ENCODE measurements around the gene AGXT. TPM values are rescaled to one million over a fixed set of nuclear protein-coding genes. Genes with fewer than 3 reads are reported as not detected.

Gene AGXT
- total RNA-seq, 1 experiment from 2014 or later: 0.20 TPM

DNA sequence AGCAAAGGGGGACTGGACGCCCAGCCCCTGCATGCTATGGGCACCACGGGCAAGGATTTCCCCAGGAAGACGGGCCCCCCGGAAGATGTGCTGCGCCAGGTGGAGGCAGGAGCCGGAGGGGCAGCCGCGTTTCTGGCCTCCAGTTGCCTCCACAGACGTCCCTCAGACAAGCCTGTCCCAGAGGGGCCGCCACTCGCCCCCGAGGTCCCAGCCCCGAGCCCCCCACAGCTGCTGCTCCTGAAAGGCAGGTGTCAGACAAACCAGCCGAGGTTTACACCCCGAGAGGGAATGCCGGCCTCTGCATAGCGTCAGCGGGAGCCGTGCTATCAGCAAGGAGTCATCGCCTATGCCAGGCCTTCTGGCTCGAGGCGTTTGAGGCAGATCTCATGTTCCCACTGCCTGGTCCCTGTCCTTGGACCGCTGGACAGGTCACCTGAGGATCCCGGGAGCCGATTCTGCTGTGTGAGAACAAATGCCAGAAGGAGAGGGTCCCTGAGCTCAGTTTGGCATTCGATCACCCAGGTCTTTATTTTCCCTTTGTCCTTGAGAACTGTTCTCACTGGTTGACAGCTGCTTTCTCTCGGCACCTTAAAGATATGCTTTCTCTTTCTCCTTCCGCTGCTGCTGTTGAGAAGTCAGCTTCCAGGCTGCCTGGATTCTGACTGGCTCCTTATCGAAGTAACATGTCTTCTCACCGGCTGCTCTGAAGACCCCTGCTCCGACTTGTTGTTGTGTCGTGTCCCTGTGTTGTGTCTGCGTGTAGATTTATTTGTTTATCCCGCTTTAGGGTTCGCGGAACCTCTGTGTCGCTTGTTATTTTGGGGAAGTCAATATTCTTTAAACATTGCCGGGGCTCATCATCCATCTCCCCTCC, 58.1 kb downstream of the AGXT start:
- TF ChIP-seq, protein P1, sequence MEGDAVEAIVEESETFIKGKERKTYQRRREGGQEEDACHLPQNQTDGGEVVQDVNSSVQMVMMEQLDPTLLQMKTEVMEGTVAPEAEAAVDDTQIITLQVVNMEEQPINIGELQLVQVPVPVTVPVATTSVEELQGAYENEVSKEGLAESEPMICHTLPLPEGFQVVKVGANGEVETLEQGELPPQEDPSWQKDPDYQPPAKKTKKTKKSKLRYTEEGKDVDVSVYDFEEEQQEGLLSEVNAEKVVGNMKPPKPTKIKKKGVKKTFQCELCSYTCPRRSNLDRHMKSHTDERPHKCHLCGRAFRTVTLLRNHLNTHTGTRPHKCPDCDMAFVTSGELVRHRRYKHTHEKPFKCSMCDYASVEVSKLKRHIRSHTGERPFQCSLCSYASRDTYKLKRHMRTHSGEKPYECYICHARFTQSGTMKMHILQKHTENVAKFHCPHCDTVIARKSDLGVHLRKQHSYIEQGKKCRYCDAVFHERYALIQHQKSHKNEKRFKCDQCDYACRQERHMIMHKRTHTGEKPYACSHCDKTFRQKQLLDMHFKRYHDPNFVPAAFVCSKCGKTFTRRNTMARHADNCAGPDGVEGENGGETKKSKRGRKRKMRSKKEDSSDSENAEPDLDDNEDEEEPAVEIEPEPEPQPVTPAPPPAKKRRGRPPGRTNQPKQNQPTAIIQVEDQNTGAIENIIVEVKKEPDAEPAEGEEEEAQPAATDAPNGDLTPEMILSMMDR (IDR thresholded peaks at IDR 0.05; ENCODE audit: insufficient read depth in 1 of 2, low read depth in 1 of 2, low read length in 1 of 2, severe bottlenecking in 1 of 2, unreplicated experiment in 1 of 2): no peak
- H3K27ac Mint-ChIP-seq (ENCODE audit: unreplicated experiment): no peak overlapping the region
- Histone ChIP-seq H3K27me3 (replicated peaks; ENCODE audit: control insufficient read depth, insufficient read depth, low read length) (no peaks in the 10 kb centered on the region), H3K9me3 (no peaks in the 10 kb centered on the region), H3K36me3 (ENCODE audit: control insufficient read depth, insufficient read depth, low read length) (no peaks in the 10 kb centered on the region), H3K4me1 (no peaks in the 10 kb centered on the region), H3K4me3 (ENCODE audit: low read depth, low read length) (no peak overlapping the region)
- no peaks in the 10 kb centered on the region for H3K9me3 Mint-ChIP-seq (ENCODE audit: unreplicated experiment)
- DNase-seq: peak in 1 of 2 experiments; percentile 34
- CTCF ChIA-PET: interaction anchor here (1.0 kb wide), 1 partner anchor 12 kb away, joined by 3 read pairs; no protein-coding TSS in a partner anchor
- H3K27me3 Mint-ChIP-seq (ENCODE audit: insufficient read depth, unreplicated experiment): peaks cover 4% of the 10 kb centered on the region
- H3K36me3 Mint-ChIP-seq (ENCODE audit: insufficient read depth, unreplicated experiment): no peaks in the 10 kb centered on the region
- no peak overlapping the region for H3K4me3 Mint-ChIP-seq (ENCODE audit: unreplicated experiment)
- no TSS peak for BruUV-seq (replicated peaks)
- no peaks in the 10 kb centered on the region for H3K4me1 Mint-ChIP-seq (ENCODE audit: low read depth, unreplicated experiment)
- intact Hi-C loops (cut with micrococcal nuclease; ENCODE audit: unreplicated experiment): no loop called here
- POLR2A ChIA-PET: no interaction called here

DNA sequence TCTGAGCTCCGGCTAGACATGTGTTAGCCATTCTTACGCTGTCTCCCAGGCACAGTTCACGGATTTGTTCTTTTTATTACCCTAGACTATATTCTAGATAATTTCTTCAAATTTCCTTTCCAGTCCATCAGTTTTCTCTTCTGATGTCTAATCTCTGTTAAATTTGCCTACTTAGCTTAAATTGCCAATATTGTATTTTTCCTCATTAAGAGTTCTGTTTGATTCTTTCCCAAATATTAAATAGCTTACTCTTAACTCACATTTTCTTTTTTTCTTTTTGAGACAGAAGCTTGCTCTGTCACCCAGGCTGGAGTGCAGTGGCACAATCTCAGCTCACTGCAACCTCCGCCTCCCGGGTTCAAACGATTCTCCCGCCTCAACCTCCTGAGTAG, 58.8 kb downstream of the AGXT start:
- peaks cover 4% of the 10 kb centered on the region for H3K27me3 Mint-ChIP-seq (ENCODE audit: insufficient read depth, unreplicated experiment)
- intact Hi-C loops (cut with micrococcal nuclease; ENCODE audit: unreplicated experiment): no loop called here
- H3K27ac Mint-ChIP-seq (ENCODE audit: unreplicated experiment): no peak overlapping the region

DNA sequence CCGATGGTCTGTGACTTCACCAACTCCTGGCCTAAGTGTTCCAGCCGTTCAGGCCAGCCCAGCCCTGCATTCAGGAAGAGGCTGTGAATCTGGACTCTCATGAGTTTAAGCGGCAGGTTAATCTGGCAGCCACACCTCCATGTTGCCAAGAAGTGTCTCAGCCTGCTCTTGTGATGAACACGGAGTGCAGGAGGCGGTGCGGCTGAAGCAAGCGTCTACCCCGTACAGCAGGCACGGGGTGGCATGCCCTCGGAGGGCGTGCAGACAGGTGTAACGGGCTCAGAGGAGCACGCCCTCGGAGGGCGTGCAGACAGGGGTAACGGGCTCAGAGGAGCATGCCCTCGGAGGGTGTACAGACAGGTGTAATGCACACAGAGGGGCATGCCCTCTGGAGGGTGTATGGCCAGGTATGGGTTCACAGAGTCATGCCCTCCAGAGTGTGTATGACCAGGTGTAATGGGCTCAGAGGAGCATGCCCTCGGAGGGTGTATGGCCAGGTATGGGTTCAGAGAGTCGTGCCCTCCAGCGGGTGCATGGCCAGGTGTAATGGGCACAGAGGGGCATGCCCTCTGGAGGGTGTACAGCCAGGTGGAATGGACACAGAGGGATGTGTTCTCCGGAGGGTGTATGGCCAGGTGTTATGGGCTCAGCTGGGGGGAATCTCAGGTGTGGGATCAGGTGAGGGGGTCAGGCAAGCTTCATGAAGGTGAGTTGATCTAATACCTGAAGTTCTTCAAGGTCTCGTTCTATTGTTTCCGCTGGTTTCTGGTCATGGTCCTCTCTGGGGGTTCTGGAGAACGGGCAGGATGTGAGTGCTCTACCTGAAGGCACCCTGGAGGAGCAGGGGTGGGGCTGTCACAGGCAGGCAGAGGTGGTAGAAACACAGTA, 60.1 kb downstream of the AGXT start:
- Histone ChIP-seq H3K36me3 (ENCODE audit: control insufficient read depth, insufficient read depth, low read length) (no peaks in the 10 kb centered on the region), H3K4me3 (ENCODE audit: low read depth, low read length) (no peak overlapping the region), H3K4me1 (no peaks in the 10 kb centered on the region), H3K9me3 (no peaks in the 10 kb centered on the region), H3K27me3 (replicated peaks; ENCODE audit: control insufficient read depth, insufficient read depth, low read length) (no peaks in the 10 kb centered on the region)
- Mint-ChIP-seq H3K4me1 (ENCODE audit: low read depth, unreplicated experiment) (no peaks in the 10 kb centered on the region), H3K9me3 (ENCODE audit: unreplicated experiment) (no peaks in the 10 kb centered on the region), H3K4me3 (ENCODE audit: unreplicated experiment) (no peak overlapping the region), H3K36me3 (ENCODE audit: insufficient read depth, unreplicated experiment) (no peaks in the 10 kb centered on the region), H3K27ac (ENCODE audit: unreplicated experiment) (no peak overlapping the region), H3K27me3 (ENCODE audit: insufficient read depth, unreplicated experiment) (peaks cover 4% of the 10 kb centered on the region)
- intact Hi-C loops (cut with micrococcal nuclease; ENCODE audit: unreplicated experiment): no loop called here
- ChIA-PET CTCF (no interaction called here), POLR2A (no interaction called here)
- no peak for DNase-seq
- TF ChIP-seq, protein P1 (IDR thresholded peaks at IDR 0.05; ENCODE audit: insufficient read depth in 1 of 2, low read depth in 1 of 2, low read length in 1 of 2, severe bottlenecking in 1 of 2, unreplicated experiment in 1 of 2): no peak
- no TSS peak for BruUV-seq (replicated peaks)

More for the DNA sequence above, 58.8 kb downstream of the AGXT start:
- Histone ChIP-seq H3K36me3 (ENCODE audit: control insufficient read depth, insufficient read depth, low read length) (no peaks in the 10 kb centered on the region), H3K4me3 (ENCODE audit: low read depth, low read length) (no peak overlapping the region), H3K27me3 (replicated peaks; ENCODE audit: control insufficient read depth, insufficient read depth, low read length) (no peaks in the 10 kb centered on the region), H3K9me3 (no peaks in the 10 kb centered on the region), H3K4me1 (no peaks in the 10 kb centered on the region)
- H3K36me3 Mint-ChIP-seq (ENCODE audit: insufficient read depth, unreplicated experiment): no peaks in the 10 kb centered on the region
- no peak overlapping the region for H3K4me3 Mint-ChIP-seq (ENCODE audit: unreplicated experiment)
- BruUV-seq (replicated peaks): no TSS peak
- POLR2A ChIA-PET: no interaction called here
- no peaks in the 10 kb centered on the region for H3K9me3 Mint-ChIP-seq (ENCODE audit: unreplicated experiment)
- no peak for DNase-seq
- CTCF ChIA-PET: interaction anchor here (1.0 kb wide), 1 partner anchor 13 kb away, joined by 3 read pairs; no protein-coding TSS in a partner anchor
- H3K4me1 Mint-ChIP-seq (ENCODE audit: low read depth, unreplicated experiment): no peaks in the 10 kb centered on the region
- TF ChIP-seq, protein P1 (IDR thresholded peaks at IDR 0.05; ENCODE audit: insufficient read depth in 1 of 2, low read depth in 1 of 2, low read length in 1 of 2, severe bottlenecking in 1 of 2, unreplicated experiment in 1 of 2): no peak

Data from Caco-2 (cell line).